ENCODE results near the gene NEMF.
"Not testable (repeated sequence)": the region's sequence is repeated elsewhere in the genome, so short reads cannot be mapped to it uniquely, and the experiment has no call there.

NEMF gene

DNA sequence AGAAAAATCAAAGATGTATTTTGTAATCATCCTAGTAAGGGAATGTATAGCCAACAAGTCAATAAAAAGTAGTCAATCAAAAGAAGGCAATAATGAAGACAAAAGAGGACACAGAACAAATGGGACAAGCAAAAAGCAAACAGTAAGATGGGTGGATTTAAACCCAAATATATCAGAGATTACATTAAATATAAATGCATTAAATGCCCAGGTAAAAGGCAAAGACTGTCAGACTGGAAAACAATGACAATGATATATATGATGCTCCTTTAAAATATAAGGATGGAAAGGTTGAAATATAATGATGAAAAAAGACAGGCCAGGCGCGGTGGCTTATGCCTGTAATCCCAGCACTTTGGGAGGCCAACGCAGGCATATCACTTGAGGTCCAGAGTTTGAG lies 35.7 kb downstream of the NEMF start:
- no peak for DNase-seq

DNA sequence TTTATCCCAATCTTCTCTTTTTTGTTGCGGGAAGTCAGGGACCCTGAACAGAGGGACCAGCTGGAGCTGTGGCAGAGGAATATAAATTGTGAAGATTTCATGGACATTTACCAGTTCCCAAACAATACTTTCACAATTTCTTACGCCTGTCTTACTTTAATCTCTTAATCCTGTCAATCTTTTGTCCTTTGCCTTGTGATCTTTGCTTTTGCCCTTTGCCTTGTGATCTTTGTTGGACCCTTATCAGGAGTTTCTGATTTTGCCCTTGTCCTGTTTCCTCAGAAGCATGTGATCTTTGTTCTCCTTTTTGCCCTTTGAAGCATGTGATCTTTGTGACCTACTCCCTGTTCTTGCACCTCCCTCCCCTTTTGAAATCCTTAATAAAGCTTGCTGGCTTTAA lies 36.5 kb downstream of the NEMF start:
- not testable (repeated sequence) for DNase-seq

DNA sequence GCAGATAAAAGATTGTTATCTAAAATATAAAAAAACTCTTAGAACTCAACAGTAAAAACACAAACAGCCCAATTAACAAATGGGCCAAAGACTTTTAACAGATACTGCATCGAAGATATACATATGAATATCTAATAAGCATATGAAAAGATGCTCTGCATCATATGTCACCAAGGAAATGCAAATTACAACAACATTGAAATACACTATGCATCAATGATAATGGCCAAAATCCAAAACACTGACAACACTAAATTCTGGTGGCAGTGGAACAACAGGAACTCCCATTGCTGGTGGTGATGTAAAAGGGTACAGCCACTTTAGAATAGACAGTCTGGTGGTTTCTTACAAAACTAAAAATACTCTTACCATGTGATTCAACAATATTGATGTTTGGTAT lies 43.8 kb downstream of the NEMF start:
- no peak for DNase-seq

DNA sequence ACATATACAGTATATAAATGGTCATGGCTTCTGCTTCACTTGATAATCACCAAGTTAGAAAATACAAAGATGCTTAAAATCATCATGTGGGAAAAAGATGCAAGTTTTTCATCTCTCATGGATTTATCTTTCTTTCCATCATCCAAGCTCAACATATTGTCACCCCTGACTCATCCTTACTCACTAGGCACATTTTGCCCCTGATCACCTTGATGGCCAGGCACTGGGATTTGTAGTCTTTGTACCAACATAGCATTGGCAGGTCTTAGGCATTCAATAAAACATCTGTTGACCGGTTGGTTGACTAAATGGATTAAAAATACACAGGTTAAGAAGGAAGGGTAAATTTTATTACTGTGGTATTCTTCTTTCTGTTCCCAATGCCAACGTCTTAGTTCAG lies 56.6 kb downstream of the NEMF start:
- DNase-seq, result no peak

DNA sequence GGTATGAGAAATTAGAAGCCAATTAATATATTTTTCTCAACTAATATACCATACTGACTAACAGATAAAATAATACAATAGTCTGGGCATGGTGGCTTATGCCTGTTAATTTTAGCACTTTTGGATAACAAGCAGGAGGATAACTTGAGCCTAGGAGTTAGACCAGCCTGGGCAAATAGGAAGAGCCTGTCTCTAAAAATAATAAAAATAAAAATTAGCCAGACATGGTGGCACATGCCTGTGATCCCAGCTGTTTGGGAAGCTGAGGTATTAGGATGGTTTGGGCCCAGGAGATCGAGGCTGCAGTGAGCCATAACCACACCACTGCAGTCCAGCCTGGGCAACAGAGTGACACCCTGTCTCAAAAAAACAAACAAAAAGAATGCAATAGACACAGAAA lies 60.0 kb downstream of the NEMF start:
- no peak for DNase-seq

DNA sequence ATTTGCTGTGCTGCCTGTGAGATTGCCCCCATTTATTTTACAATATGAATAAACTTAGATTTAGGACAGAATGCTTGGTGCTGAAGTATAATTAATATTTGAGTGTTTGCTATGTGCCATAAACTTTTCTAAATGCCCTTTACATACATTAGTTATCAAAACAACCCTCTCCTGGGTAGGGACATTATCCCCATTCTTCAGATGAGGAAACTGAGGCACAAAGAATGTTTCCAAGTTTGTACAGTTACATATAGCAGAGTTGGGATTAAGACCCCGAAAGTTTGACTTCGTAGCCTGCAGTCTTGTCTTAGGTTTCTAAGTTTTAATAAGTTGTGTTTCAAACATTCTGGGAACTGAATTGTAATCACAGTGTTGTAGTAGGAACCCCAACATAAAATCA lies 66.3 kb downstream of the NEMF start:
- no peak for DNase-seq

DNA sequence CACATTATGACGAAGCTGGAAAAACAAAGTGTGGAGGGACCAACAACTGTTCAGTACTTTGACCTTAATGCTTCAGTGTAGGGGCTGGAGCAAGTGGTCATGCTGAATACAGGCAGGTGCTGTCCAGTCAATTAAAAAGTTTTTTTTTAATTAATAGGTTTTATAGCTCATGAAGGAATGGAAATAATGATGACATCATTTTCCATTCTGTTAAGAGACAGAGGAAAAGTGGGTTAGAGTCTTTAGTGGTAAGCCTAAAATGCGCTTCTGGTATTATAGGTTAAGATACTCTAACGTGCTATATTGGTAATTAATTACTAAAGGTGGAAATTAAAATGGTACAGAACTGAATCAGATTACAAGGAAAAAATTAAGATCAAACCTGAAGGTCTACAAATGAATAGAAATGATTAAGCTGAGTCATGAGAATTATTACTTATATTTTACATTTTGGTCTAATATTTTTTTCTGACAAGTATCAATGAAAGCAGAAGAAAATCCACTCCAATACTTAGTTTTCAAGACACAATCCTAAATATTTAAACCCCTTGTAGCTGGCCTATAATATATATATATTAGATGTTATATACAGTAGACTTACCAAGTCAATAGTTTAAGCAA lies 69.1 kb downstream of the NEMF start:
- DNase-seq, result no peak

DNA sequence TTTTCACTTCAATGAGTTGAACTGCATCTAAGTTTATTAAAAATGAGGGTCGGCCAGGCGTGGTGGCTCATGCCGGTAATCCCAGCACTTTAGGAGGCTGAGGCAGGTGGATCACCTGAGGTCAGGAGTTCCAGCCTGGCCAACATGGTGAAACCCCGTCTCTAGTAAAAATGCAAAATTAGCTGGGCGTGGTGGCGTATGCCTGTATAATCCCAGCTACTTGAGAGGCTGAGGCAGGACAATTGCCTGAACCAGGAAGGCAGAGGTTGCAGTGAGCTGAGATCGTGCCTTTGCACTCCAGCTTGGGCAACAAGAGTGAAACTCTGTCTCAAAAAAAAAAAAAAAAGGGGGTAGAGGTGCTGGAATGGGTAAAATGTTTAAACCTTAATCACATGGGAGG lies 71.5 kb downstream of the NEMF start:
- not testable (repeated sequence) for DNase-seq

DNA sequence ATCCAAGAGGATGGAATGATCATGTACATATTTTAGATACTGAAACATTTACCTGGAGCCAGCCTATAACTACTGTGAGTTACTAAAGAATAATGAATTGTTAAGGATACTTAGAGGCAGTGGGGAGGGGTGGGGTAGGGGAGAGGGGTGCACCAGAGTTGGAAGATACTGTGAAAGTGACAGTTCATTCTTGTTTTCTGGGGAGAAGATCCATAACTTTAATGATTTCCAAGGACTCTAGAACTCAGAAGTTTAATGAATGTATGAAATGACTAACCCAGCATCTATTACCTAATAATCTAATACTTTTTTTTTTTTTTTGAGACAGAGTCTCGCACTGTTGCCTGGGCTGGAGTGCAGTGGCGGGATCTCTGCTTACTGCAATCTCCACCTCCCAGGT lies 74.2 kb downstream of the NEMF start:
- no peak for DNase-seq

DNA sequence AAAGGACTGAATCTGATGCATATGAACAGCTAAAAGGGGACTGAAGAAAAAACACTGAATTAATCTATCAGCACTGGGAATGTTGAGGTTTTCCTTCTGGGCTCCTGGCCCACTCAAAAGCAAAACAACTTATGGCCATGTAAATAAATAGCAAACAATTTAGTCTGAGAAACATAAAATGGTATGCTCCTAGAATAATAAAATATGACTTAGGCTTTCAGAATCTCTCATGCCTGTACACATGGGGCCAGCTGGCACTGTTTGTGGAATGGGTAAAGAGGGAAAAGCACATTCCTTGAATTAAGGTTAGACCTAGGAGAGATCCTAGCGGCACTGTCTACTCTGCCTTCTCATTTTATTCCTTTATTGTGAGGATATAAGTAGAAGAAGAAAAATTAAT lies 78.5 kb downstream of the NEMF start:
- no peak for DNase-seq

DNA sequence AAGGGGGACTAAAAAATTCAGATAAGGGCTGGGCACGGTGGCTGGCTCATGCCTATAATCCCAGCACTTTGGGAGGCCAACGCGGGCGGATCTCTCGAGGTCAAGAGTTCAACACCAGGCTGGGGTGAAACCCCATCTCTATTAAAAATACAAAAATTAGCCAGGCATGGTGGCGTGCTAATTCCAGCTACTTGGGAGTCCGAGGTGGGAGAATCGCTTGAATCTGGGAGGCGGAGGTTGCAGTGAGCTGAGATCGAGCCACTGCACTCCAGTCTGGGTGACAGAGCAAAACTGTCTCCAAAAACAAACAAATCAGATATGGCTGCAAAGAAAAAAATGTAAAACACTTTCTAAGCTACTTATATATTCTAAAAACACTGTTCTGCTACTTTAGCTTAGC lies 80.9 kb downstream of the NEMF start:
- not testable (repeated sequence) for DNase-seq

DNA sequence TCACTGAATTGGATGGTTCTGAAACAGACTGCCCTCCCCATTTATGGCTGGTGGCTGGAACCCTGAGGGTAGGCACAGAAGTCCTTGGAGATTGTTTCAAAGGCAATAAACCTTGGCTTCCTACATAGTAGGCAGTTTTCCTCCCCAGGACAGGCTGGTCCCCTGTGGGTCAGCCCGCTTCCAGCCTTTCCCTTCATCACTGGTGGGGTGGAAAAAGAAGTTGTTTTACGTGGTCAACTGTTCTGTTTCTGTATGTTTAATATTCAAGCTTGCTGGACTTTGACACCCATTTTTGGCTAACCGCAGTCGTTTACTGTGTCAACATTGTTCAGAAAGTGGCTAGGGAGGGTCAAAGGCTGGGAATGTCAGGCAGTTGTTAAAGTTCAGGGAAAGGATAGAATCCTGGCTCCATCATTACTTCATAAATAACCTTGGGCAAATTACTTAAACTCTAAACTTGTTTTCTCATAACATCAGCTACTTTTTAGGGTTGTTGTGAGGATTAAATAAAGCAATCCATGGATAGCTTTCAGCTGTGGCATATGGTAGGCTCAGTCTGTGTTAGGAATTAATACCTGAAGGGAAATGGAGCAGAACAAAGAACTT lies 82.3 kb downstream of the NEMF start:
- no peak for DNase-seq

DNA sequence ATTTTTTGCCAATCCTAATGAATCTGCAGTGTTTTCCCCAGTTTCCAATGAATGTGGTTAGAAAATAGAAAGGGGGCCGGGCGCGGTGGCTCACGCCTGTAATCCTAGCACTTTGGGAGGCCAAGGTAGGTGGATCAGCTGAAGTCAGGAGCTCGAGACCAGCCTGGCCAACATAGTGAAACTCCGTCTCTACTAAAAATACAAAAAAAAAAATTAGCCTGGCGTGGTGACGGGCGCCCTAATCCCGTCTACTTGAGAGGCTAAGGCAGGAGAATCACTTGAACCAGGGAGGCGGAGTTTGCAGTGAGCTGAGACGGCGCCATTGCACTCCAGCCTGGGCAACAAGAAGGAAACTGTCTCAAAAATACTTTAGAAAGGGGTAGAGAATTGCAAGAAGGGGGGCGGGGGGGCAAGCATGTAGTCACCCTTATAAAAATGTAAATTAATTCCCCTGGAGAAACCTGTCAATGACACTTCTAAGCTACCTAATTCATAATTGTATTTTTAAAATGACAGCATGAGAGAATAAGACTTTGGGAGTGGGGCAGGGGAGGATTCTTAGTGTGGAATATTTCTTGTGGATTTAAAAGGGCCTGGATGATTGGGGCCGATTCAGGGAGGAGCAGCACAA lies 82.9 kb downstream of the NEMF start:
- DNase-seq, result no peak

DNA sequence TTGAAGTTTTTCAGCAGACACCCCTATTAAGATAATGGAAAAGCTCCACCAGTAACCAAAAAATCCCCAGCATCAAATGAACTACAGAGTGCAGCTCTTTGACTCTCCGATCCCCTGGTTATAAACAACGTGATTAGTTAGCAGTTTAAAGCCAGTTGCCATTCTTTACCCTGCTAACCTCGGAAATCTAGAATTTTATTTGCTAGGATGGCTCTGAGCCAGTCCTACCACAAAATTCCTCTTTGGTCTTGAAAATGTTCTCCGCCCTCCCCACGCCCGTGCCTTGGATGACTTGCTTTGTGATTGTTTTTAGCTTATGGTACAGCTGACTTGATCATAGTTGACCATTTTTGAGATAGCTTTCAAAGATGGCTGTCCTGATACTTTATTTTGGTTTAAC lies 83.4 kb downstream of the NEMF start:
- DNase-seq, result no peak

DNA sequence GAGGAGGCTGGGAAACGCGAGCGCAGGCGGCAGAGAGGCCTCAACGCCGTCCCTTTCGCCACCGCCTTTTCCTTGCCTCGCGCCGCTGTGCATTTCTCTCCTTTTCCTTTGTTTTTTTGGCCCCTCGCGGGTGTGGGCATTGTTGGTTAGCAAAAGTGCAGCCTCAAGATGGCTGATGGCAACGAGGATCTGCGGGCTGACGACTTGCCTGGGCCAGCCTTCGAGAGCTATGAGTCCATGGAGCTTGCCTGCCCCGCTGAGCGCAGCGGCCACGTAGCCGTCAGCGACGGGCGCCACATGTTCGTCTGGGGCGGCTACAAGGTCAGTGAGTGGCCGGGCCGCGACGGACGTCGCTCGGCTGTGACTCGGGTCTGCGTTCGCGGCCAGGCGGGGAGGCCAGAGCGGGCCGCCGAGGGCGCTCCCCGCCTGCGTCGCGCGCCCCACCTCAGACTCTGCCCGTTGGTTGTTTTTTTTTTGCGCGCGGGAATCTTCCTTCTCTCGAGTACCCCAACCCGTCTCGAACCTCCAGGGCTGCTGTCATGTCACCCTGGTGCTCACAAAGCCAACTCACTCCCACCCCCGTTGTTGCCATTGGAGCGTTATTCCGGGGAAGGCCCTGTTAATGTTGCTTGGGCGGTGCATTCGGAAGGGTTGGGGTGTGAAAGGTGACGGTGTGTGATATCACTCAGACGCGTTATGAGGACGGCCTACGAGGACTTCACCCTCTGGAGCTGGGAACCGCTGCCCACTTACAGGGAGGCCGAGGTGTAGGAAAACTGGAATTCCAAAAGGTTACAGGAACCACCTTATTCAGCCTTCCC lies 84.1 kb downstream of the NEMF start:
- DNase-seq, result no peak

DNA sequence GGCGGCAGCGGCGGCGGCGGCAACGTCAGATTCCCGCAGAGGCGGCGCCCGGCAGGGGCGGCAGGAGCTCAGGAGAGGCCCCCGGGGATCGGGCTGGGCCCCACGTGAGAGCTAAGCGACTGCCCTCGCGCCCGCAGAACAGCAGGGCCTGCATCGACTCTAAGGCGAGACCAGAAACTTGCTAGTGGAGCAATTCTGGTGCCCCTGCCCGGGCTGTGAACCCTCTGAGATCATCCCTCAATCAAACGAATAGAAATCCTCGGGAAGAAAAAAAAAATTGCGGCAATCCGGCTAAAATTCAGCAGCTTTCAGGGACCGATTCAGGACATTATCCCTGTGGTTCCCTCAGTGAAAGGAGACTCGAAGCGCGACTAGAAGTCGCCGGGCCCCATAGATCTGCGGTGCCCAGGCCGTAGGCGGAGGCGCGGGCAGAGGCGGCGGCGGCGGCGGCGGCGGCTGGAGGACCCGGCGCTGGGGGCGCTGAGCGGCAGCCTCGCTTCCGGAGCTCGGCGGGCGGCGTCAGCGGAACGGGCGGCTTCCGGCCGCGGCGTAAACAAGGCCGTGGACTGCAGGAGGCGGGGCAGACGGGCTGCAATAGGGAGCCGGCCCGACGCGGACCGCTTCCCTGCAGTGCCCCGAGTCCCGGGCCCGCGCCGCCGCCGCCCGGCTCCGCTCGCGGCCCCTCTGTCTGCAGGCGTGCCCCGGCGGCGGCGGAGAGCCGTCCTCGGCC lies 84.9 kb downstream of the NEMF start, which contains the start of gene KLHDC2:
Gene KLHDC2 (plus strand): TSS at position 583 of the 730 bp plus-strand sequence. CDS start 316 bp downstream, outside the sequence.
- peak; percentile 83 for DNase-seq

DNA sequence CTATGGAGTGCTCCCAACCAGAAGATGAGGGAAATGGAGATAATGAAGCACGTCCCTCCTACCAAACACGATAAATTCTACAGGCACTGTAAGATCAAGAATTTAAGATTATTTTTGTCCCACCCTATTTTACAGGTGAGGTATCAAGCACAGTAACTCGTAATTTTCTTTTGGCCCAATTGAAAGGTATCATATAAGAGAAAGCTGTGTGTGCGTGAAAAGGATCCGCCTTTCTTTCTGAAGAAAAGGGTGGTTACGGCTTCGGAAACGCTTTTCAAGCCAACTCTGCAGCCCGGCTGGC lies 85.4 kb downstream of the NEMF start:
- DNase-seq, result peak; percentile 81

DNA sequence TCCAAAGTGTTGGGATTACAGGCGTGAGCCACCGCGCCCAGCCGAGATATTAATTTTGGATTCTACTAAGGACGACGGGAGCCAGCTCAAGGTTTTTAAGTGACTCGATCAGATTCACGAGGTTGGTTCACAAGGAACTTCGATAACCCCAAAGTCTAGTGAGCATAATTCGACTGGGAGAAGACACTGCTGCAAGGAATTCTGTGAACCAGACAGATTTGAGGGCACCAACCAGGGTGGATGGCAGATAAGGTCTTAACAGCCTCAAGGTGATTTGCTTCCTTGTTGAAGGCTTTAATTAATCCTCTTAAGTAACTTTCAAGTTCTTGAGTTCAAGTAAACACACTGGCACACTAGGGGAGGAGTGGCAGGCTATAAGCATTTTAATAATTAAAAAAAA lies 85.7 kb downstream of the NEMF start:
- DNase-seq, result peak; percentile 66

DNA sequence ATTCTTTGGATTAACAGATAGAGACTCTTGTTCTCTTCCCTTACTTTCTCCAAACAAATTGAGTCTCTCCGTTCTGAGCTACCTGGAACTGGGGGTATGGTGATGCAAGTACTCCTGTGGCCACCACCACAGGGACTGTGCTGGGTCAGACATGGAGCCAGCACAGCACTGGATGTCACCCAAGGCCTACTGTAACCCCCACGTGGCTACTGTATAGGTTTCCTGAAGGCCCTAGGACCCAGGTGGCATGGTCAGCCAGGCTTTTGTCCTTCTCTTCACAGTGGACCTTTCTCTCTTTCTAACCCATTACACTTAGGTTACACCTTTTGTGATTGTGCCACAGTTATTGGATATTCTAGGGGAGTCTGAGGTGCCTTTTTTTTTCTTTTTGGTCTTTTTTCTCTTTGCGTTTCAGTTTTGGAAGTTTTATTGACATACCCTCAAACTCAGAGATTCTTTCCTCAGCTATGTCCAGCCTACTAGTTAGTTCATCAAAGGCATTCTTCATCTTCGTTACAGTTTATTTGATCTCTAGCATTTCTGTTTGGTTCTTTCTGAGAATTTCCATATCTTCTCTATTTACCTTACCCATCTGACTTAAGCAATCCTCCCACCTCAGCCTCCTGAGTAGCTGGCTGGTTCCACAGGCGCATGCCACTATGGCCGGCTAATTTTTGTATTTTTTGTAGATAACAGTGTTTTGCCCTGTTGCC lies 90.6 kb downstream of the NEMF start:
- no peak for DNase-seq

DNA sequence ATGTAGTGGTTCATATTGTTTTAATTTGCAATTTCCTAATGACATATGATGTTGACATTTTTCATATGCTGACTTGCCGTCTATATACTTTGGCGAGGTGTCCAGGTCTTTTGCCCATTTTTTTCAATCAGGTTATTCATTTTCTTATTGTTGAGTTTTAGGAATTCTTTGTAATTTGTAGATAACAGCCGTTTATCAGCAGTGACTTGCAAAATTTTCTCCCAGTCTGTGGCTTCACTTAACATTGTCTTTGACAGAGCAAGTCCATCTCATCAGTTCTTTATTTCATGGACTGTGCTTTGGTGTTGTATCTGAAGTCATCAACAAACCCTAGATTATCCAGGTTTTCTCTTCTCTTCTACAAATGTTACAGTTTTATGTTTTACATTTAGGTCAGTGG lies 97.2 kb downstream of the NEMF start:
- DNase-seq, result no peak

DNA sequence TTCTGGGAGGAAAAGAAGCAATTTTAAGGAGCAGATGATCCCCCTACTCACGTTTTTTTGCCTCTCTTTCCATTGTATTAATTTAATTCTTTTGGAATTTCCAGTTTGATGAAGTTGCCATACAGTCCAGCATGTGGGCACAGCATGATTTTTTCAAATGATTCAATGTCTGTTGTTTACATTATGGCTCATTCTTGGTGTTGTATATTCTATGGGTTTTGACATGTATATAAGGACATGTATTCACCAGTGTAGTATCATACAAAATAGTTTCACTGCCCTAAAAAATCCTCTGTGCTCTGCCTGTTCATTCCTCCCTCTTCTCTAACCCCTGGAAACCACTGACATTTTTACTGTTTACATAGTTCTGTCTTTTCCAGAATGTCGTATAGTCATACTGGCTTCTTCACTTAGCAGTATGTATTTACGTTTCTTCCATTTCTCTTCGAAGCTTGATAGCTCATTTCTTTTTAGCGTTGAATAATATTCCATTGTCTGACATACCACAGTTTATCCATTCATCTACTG lies 98.0 kb downstream of the NEMF start:
- DNase-seq, result no peak

DNA sequence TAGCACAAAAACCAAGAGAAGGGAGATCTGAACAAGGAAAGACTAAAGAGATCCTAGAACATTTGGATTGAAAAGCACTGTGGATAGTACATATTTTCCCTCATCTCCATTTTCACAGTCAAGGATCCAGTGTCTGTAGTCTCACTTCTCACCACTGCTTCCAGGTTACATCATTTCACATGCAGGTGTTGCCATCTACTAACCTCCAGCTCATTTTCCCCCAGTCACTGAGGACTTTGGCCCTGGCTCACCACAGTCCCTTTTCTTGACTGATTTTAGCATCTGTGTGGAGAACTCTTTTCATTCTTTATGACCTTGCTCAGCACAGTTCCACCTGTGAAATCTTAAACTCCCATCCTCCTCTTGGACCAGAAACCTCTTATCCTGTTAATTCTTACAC lies 106.1 kb downstream of the NEMF start:
- not testable (repeated sequence) for DNase-seq

All from NCI-H2227 treated with DMSO at 0.1 percent for 48 hours (cell line).